Iris pigment epithelial cell (primary cell): ENCODE results near the gene RGS7.
"Not testable (repeated sequence)": the region's sequence is repeated elsewhere in the genome, so short reads cannot be mapped to it uniquely, and the experiment has no call there.

ENCODE experiments used
- DNase-seq: peaks from one replicate; pipeline ENCODE4 v3.0.0-alpha.2; 2011; ENCODE audit warnings: low read depth

RGS7 gene

GRCh38 chr1:241138248-241138647, 218.8 kb downstream of the RGS7 start:
- DNase-seq, result no peak

- DNase-seq, result no peak
Observed at GRCh38 chr1:241136389-241136788, 220.6 kb downstream of the RGS7 start.

- no peak for DNase-seq
Observed at GRCh38 chr1:241131636-241132194, 225.3 kb downstream of the RGS7 start.

- no peak for DNase-seq
Observed at GRCh38 chr1:241130881-241131280, 226.1 kb downstream of the RGS7 start.

- DNase-seq, result no peak
Observed at GRCh38 chr1:241129207-241129960, 227.6 kb downstream of the RGS7 start.

- DNase-seq, result no peak
Observed at GRCh38 chr1:241125286-241125685, 231.7 kb downstream of the RGS7 start.

GRCh38 chr1:241118049-241118448, 239.0 kb downstream of the RGS7 start:
- no peak for DNase-seq

GRCh38 chr1:241115784-241116183, 241.2 kb downstream of the RGS7 start:
- DNase-seq, result no peak

GRCh38 chr1:241114699-241115233, 242.2 kb downstream of the RGS7 start:
- no peak for DNase-seq

GRCh38 chr1:241113557-241113956, 243.4 kb downstream of the RGS7 start:
- no peak for DNase-seq

GRCh38 chr1:241109039-241109438, 248.0 kb downstream of the RGS7 start:
- no peak for DNase-seq

GRCh38 chr1:241105147-241105546, 251.9 kb downstream of the RGS7 start:
- no peak for DNase-seq

GRCh38 chr1:241102664-241103063, 254.3 kb downstream of the RGS7 start:
- no peak for DNase-seq

- no peak for DNase-seq
Observed at GRCh38 chr1:241101622-241102021, 255.4 kb downstream of the RGS7 start.

GRCh38 chr1:241097479-241097878, 259.5 kb downstream of the RGS7 start:
- DNase-seq, result no peak

- no peak for DNase-seq
Observed at GRCh38 chr1:241096982-241097381, 260.0 kb downstream of the RGS7 start.

- DNase-seq, result no peak
Observed at GRCh38 chr1:241095847-241096246, 261.2 kb downstream of the RGS7 start.

- DNase-seq, result no peak
Observed at GRCh38 chr1:241090798-241091197, 266.2 kb downstream of the RGS7 start.

- DNase-seq, result not testable (repeated sequence)
Observed at GRCh38 chr1:241089066-241089465, 267.9 kb downstream of the RGS7 start.

GRCh38 chr1:241088075-241088474, 268.9 kb downstream of the RGS7 start:
- not testable (repeated sequence) for DNase-seq

- DNase-seq, result no peak
Observed at GRCh38 chr1:241086686-241087085, 270.3 kb downstream of the RGS7 start.

- no peak for DNase-seq
Observed at GRCh38 chr1:241083285-241083684, 273.7 kb downstream of the RGS7 start.

GRCh38 chr1:241081473-241081872, 275.5 kb downstream of the RGS7 start:
- DNase-seq, result peak; percentile 14

- DNase-seq, result no peak
Observed at GRCh38 chr1:241079459-241079858, 277.5 kb downstream of the RGS7 start.
